ENCODE results near the gene LEKR1. TPM values are rescaled to one million over a fixed set of nuclear protein-coding genes. Genes with fewer than 3 reads are reported as not detected.

The LEKR1 gene
- total and polyA plus RNA-seq, 9 of the 15 experiments (the other 6 are each of a cell fraction or from before 2014, with no cell fraction given): 0.76 to 1.8 (median 1.2) TPM

- POLR2A ChIA-PET: interaction anchor here (0.6 to 1.0 kb wide), 3 partner anchors 8 to 16 kb away, joined by 3 read pairs; no protein-coding TSS in a partner anchor
- peak overlapping the region; percentile 66 for H3K27ac ChIP-seq (ENCODE audit: extremely low read depth, low read depth, low read length)
- peak overlapping the region; percentile 37 for H3K4me3 ChIP-seq
- intact Hi-C loops (cut with micrococcal nuclease): loop anchor here (5.0 to 10.0 kb wide), 2 partner anchors 130 to 262 kb away; partner anchors contain the start of gene SSR3
- CTCF ChIA-PET (ENCODE audit: low intra/inter-chr PET ratio): no interaction called here
- no peaks in the 10 kb centered on the region for H4K20me1 ChIP-seq (replicated peaks; ENCODE audit: control insufficient read depth, insufficient read depth, low read length)
- no peaks in the 10 kb centered on the region for H3K27me3 ChIP-seq (ENCODE audit: control insufficient read depth in 2 of 2, insufficient read depth in 2 of 2, low read length in 2 of 2)
- H3K4me2 ChIP-seq (ENCODE audit: insufficient read depth, low read length): peak overlapping the region; percentile 84
- BruUV-seq (replicated peaks): TSS peak; percentile 98
- in situ Hi-C loops (cut with MboI): no loop called here
- H3K36me3 ChIP-seq (ENCODE audit: control insufficient read depth, insufficient read depth, low read length): no peaks in the 10 kb centered on the region
- ATAC-seq (peak; percentile 85), DNase-seq (ENCODE audit: extremely low read depth in 1 of 4, low spot score in 3 of 4) (peak; percentile 58 to 80 (median 64)), FAIRE-seq (no peak)
- no peaks in the 10 kb centered on the region for H3K9me1 ChIP-seq (ENCODE audit: control insufficient read depth, insufficient read depth, low read length)
- H3K79me2 ChIP-seq (ENCODE audit: control insufficient read depth, insufficient read depth, low read length): no peaks in the 10 kb centered on the region
- peak overlapping the region; percentile 56 to 84 for H3K9ac ChIP-seq (ENCODE audit: insufficient read depth in 1 of 2, low read depth in 2 of 2, low read length in 2 of 2)
- peak overlapping the region; percentile 97 for H2AFZ ChIP-seq (ENCODE audit: low read depth, low read length)
- H3K4me1 ChIP-seq (replicated peaks in 1 of 2; ENCODE audit: control insufficient read depth in 2 of 2, insufficient read depth in 2 of 2, low read length in 2 of 2): peaks cover 14 to 22% of the 10 kb centered on the region in 2 experiments
- WGBS (ENCODE audit: insufficient coverage, low coverage, missing lambda C conversion rate): 37% methylated on average over 34 of the region's 70 CpGs
- no peaks in the 10 kb centered on the region for H3K9me3 ChIP-seq (replicated peaks; ENCODE audit: control insufficient read depth, insufficient read depth, low read depth, low read length)
- TF ChIP-seq ESRRA (IDR thresholded peaks at IDR 0.05; ENCODE audit: borderline replicate concordance, low read depth) (peak; percentile 62; the same call in 1 of the 2 replicates), ATF1 (CRISPR knock-in tag; IDR thresholded peaks at IDR 0.05) (no peak), ATF1 (tag; IDR thresholded peaks at IDR 0.05) (peak; percentile 52), JUND (IDR thresholded peaks at IDR 0.05; ENCODE audit: borderline replicate concordance, low read depth, low read length) (no peak; the same call in 1 of the 2 replicates), JUND (tag; IDR thresholded peaks at IDR 0.05; ENCODE audit: borderline replicate concordance, low read depth, low read length) (0 out of 3 replicates have a peak, but pooled peaks have one; percentile 15), KLF13 (tag; IDR thresholded peaks at IDR 0.05; ENCODE audit: borderline replicate concordance, low read depth) (peak; percentile 49; the same call in 1 of the 2 replicates), SRF (CRISPR knock-in tag; IDR thresholded peaks at IDR 0.05) (no peak), RBM25 (IDR thresholded peaks at IDR 0.05; ENCODE audit: low read depth, low read length, severe bottlenecking) (no peak), NCOA2 (IDR thresholded peaks at IDR 0.05; ENCODE audit: partially characterized antibody in 2 of 2) (no peak), ZFX (CRISPR knock-in tag; IDR thresholded peaks at IDR 0.05) (peak; percentile 23; the same call in 1 of the 2 replicates), EP400 (IDR thresholded peaks at IDR 0.05) (peak; percentile 47; the same call in 1 of the 2 replicates), HINFP (tag; conservative IDR thresholded peaks at IDR 0.05; ENCODE audit: low read depth) (no peak), POLR2G (IDR thresholded peaks at IDR 0.05; ENCODE audit: low read depth, low read length) (peak; percentile 78), CLOCK (CRISPR knock-in tag; IDR thresholded peaks at IDR 0.05; ENCODE audit: borderline replicate concordance) (no peak), ZNF561 (CRISPR knock-in tag; conservative IDR thresholded peaks at IDR 0.05) (no peak), NONO (IDR thresholded peaks at IDR 0.05; ENCODE audit: low read depth in 2 of 2, low read length in 1 of 2) (0 out of 4 replicates have a peak, but pooled peaks of 1 of the 2 experiments have one; percentile 43)
Observed at GRCh38 chr3:156816794-156817645, 9.1 kb upstream of the LEKR1 start.

All from K562 (cell line).